ENCODE data around the gene IP6K3. TPM values are rescaled to one million over a fixed set of nuclear protein-coding genes. Genes with fewer than 3 reads are reported as not detected.

The IP6K3 gene
- total and polyA plus RNA-seq, 3 donors from 2014 or later, result 0.15 to 0.16 TPM; not detected in 1

DNA sequence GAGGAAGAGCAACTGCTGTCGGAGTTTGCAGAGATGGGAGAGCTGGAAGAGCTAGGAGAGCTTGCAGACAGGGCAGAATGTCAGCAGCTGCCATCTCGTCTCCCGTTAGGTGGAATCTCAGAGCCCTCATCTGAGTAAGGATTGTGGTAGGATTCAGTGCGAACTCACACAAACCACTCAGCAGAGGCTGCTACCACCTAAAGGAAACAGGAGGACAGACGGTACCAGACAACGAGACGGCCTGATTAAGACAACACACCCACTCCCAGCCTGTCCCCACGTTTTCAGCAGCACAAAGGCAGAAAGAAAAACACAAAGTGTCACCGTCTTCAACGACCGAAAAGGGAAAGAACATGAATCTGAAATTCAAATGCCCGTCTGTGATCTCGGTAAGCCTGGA is 38.1 kb upstream of the IP6K3 start:
- H3K36me3 ChIP-seq (ENCODE audit: low read depth, missing control alignments), result no peaks in the 10 kb centered on the region
- peaks cover 16% of the 10 kb centered on the region for H3K4me1 ChIP-seq
- no peak for DNase-seq
- H3K9me3 ChIP-seq, result no peaks in the 10 kb centered on the region
- WGBS, 2 donors, result 72 to 78% methylated on average over 12 to 13 of the region's 13 CpGs
- intact Hi-C loops (cut with DNase I; ENCODE audit: low total_unique reads), result no loop called here
- H3K27me3 ChIP-seq, result no peaks in the 10 kb centered on the region
- H3K27ac ChIP-seq, result no peak overlapping the region
- H3K4me3 ChIP-seq, result no peak overlapping the region
- TF ChIP-seq, protein P1, sequence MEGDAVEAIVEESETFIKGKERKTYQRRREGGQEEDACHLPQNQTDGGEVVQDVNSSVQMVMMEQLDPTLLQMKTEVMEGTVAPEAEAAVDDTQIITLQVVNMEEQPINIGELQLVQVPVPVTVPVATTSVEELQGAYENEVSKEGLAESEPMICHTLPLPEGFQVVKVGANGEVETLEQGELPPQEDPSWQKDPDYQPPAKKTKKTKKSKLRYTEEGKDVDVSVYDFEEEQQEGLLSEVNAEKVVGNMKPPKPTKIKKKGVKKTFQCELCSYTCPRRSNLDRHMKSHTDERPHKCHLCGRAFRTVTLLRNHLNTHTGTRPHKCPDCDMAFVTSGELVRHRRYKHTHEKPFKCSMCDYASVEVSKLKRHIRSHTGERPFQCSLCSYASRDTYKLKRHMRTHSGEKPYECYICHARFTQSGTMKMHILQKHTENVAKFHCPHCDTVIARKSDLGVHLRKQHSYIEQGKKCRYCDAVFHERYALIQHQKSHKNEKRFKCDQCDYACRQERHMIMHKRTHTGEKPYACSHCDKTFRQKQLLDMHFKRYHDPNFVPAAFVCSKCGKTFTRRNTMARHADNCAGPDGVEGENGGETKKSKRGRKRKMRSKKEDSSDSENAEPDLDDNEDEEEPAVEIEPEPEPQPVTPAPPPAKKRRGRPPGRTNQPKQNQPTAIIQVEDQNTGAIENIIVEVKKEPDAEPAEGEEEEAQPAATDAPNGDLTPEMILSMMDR (IDR thresholded peaks at IDR 0.05), result no peak
- TF ChIP-seq POLR2A (IDR thresholded peaks at IDR 0.05), result no peak

DNA sequence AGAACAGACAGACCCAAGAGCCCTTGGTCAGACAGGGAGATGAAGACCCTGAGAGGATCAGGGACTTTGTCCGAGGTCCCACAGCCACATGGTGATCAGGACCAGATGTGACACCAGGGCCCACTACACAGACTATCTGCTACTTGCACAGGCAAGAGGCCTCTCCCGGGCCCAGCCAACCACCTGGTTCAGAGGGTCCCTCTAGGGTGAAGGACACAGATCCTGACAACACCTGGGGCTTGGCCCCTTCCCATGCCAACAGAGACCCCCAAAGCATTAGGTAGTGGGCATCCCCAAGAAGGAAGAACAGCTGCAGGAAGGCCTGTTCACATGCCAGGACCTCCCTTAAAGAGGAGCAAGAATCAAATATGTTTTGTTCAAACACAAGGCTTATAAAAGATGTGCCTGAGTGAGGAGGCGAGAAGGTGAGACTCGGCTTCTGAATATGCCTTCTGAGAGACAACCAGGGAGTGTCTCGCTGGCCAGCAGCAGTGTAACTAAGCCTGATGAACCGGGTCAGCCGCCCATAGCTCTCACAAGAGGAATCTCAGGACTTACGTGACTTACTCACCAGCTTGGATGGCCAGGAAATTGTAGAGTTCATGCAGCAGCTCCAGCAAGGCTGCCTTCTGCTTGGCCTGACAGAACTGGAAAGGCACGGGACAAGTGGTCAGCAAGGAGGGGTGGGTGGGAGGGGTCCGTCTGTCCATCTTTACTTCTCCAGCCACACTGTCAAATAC is 37.2 kb upstream of the IP6K3 start:
- intact Hi-C loops (cut with DNase I; ENCODE audit: low total_unique reads), result no loop called here
- DNase-seq, result no peak
- WGBS, 2 donors, result 91 to 95% methylated on average over 6 to 10 of the region's 10 CpGs
- TF ChIP-seq, protein P1 (IDR thresholded peaks at IDR 0.05), result no peak
- no peak for TF ChIP-seq POLR2A (IDR thresholded peaks at IDR 0.05)
- no peak overlapping the region for H3K27ac ChIP-seq
- H3K27me3 ChIP-seq, result no peaks in the 10 kb centered on the region
- H3K4me1 ChIP-seq, result peaks cover 16% of the 10 kb centered on the region
- no peaks in the 10 kb centered on the region for H3K36me3 ChIP-seq (ENCODE audit: low read depth, missing control alignments)
- no peak overlapping the region for H3K4me3 ChIP-seq
- H3K9me3 ChIP-seq, result no peaks in the 10 kb centered on the region

DNA sequence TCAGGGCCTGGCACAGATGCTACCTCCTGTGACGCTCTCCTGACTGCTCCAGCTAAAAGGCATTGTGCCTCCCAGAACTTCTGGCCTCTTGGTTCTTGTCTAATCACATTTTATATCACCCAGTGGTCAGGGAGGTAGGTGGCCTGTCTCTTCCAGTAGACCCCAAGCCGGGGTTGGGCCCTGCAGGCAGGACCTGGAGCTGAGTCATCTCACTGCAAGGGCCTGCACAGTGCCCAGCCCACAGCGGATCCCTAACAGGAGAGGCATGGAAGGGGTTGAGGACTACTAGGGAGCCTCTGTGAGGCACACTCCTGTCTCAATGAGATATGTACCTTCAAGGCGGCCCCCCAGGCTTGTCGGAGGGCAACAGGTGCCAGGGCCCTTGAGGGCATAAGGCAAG is 35.9 kb upstream of the IP6K3 start:
- Histone ChIP-seq H3K4me1 (peaks cover 13% of the 10 kb centered on the region), H3K27me3 (no peaks in the 10 kb centered on the region), H3K4me3 (no peak overlapping the region), H3K36me3 (ENCODE audit: low read depth, missing control alignments) (no peaks in the 10 kb centered on the region), H3K9me3 (no peaks in the 10 kb centered on the region), H3K27ac (no peak overlapping the region)
- WGBS, 2 donors, result 94 to 100% methylated on average over 4 to 5 of the region's 5 CpGs
- DNase-seq, result no peak
- TF ChIP-seq, protein P1 (IDR thresholded peaks at IDR 0.05), result no peak
- TF ChIP-seq POLR2A (IDR thresholded peaks at IDR 0.05), result no peak
- intact Hi-C loops (cut with DNase I; ENCODE audit: low total_unique reads), result no loop called here

DNA sequence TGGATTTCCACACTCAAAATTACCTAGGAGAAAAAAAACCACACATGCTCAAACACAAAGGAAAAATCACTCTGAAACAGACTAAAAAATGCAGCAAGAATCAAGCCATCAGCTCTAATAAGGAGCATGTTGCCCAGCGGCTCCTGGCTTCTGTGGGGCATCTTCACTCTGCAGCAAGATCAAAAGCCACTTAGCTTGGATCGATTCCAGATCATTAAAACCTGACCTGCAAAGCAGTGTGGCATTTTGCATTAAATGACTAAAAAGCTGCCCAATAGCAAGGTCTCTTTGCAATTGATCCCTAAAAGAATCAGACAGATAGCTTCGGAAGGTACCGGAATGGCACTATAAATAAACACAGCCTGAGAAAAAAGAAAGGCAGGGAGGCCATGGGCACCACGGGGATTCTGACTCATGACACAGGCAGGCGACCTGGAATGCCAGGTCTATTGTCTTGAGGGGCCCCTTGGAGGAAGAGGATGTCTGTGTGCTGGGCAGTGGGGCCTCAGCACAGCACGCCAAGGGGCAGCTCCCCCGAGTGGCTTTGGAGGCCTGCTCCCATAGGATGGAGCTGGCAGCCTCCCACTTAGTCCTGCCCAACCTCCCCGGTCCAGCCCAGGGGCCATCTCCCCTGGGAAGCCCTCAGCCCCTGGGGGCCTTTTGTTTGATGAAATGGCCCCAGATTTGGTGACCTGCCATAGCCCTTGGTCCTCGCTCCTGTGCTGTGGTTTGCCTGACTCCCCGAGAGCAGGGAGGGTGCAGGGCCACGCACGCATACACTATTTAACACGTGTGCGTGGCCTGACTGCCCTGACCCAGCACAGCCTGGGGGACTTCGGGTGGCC is 34.6 kb upstream of the IP6K3 start:
- Histone ChIP-seq H3K9me3 (no peaks in the 10 kb centered on the region), H3K27ac (peak overlapping the region in 1 of 2 donors; percentile 19), H3K4me1 (peaks cover under 1% of the 10 kb centered on the region), H3K27me3 (no peaks in the 10 kb centered on the region), H3K4me3 (no peak overlapping the region), H3K36me3 (ENCODE audit: low read depth, missing control alignments) (peaks cover 4% of the 10 kb centered on the region)
- 64 to 87% methylated on average over 15 to 16 of the region's 16 CpGs for WGBS, 2 donors
- intact Hi-C loops (cut with DNase I; ENCODE audit: low total_unique reads), result no loop called here
- TF ChIP-seq POLR2A (IDR thresholded peaks at IDR 0.05), result no peak
- TF ChIP-seq, protein P1 (IDR thresholded peaks at IDR 0.05), result no peak
- DNase-seq, result no peak

Measured in testis (tissue), 3 donors.